SHP77 (cell line): ENCODE results near the gene ZNF668.
"Not testable (repeated sequence)": the region's sequence is repeated elsewhere in the genome, so short reads cannot be mapped to it uniquely, and the experiment has no call there.

Experiments used
- DNase-seq, 2 experiments: peaks; one replicate each; lab custom pipeline; 2025; lab: John Stamatoyannopoulos, UW

Gene ZNF668

GRCh38 chr16:31061126-31061812 is 12.8 kb downstream of the ZNF668 start:
- no peak for DNase-seq

GRCh38 chr16:31055613-31056012 is 18.4 kb downstream of the ZNF668 start:
- DNase-seq: no peak

DNA sequence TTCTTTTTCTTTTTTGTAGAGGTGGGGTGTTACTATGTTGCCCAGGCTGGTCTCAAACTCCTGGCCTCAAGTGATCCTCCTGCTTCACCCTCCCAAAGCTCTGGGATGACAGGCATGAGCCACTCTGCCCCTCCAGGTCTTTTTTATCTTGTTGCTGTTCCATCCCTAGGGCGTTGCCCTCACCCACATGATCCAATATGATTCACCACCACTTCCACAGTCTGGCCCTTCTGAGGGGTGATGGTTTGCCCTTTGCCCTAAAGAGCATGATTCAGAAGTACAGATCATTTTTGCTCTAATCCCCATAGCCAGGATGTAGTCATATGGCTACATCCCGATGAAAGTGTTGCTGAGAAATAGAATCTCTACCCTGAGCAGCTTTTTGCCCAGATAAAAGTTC is 21.9 kb downstream of the ZNF668 start:
- DNase-seq: no peak

- DNase-seq: no peak
Observed at GRCh38 chr16:31050280-31051030, 23.6 kb downstream of the ZNF668 start.

- DNase-seq: no peak
Observed at GRCh38 chr16:31043898-31044481, 30.1 kb downstream of the ZNF668 start.

GRCh38 chr16:31043352-31043751 is 30.7 kb downstream of the ZNF668 start:
- DNase-seq: no peak

DNA sequence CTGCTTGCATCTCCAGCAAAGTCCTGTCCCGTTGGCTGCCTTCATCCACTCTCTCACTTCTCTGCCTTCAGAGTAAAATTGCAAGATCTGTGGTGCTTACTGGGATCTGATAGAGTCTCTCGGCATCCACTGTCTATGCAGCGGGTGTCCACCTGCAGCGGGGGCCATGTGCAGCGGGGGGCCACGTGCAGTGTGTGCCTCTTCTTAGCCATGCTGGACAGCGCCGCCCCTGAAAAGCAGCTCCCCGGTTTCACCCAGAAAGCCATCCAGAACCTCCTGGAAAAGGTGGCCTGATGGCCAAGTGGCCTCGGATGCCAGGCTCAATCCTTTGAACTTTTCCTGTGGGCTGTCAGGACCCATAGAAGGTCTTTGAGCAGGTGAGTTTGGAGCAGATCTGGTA is 31.2 kb downstream of the ZNF668 start:
- DNase-seq: no peak

- no peak for DNase-seq
Observed at GRCh38 chr16:31038993-31039392, 35.0 kb downstream of the ZNF668 start.

DNA sequence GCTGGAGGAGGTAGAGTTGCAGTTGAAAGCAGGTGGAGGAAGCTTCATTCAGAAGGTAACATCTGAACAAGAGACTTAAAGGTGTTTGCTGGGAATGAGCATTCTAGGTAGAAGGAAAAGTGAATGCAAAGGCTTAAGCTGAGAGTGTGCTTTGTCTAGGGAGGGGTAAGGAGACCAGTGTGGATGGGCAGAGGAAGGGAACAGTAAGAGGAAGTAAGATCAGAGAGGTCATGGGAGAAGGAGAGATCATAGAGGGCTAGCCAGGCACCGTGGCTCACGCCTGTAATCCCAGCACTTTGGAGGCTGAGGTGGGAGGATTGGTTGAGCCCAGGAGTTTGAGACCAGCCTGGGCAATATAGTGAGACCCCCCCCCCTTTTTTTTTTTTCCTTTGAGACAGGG is 37.3 kb downstream of the ZNF668 start:
- no peak for DNase-seq

DNA sequence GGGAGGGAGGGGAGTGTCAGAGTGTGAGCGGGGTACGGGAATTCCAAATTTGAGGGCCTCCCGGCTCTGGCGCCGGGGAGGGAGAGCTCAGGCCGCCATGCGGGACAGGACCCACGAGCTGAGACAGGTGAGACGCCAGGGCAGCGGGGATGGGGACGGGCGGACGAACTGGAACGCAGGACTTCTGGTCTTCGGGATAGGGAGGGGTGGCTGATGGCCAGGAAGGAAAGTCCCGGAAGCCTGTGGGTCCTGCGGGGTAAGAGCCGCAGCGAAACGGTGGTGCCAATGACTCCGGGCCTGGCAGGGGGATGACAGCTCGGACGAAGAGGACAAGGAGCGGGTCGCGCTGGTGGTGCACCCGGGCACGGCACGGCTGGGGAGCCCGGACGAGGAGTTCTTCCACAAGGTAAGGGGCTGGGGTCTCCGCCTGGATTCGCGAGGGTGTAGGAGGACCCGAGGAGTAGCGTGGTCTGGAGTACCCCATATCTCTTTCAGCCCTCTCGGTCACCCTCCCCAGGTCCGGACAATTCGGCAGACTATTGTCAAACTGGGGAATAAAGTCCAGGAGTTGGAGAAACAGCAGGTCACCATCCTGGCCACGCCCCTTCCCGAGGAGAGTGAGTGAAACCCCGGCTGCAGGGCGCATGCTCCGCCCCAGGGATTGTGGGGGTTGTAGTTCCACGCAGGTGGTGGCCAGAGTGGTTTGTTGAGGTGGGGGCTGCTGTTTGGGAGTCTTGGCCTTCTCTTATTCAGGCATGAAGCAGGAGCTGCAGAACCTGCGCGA is 40.1 kb downstream of the ZNF668 start:
- peak; percentile 84 to 90 for DNase-seq

- peak; percentile 98 to 99 for DNase-seq
Observed at GRCh38 chr16:31032736-31033708, 41.0 kb downstream of the ZNF668 start, which contains the start of gene STX4. Gene STX4, plus strand, starts transcription at chr16:31033558. Its CDS starts 248 bp downstream, at chr16:31033806.

GRCh38 chr16:31031276-31031675 is 42.8 kb downstream of the ZNF668 start:
- no peak for DNase-seq

- no peak for DNase-seq
Observed at GRCh38 chr16:31029272-31029671, 44.8 kb downstream of the ZNF668 start.

GRCh38 chr16:31025339-31025738 is 48.7 kb downstream of the ZNF668 start:
- no peak for DNase-seq

- DNase-seq: no peak
Observed at GRCh38 chr16:31023627-31024226, 50.3 kb downstream of the ZNF668 start.

- DNase-seq: no peak
Observed at GRCh38 chr16:31023252-31023602, 50.8 kb downstream of the ZNF668 start.

- no peak for DNase-seq
Observed at GRCh38 chr16:31022544-31023251, 51.3 kb downstream of the ZNF668 start.

DNA sequence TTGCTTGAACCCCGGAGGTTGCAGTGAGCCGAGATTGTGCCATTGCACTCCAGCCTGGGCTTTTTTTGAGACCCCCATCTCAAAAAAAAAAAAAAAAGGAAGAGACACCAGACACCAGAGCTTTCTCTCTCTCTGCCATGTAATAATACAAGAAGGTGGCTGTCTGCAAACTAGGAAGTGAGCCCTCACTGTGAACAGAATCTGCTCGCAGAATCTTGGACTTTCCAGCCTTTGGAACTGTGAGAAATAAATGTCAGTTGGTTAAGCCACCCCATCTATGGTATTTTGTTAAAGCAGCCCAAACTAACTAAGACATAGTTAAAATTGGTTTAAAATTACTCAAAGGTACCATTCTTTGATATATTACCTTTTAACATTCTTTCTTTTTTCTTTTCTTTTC is 53.5 kb downstream of the ZNF668 start:
- DNase-seq: no peak

DNA sequence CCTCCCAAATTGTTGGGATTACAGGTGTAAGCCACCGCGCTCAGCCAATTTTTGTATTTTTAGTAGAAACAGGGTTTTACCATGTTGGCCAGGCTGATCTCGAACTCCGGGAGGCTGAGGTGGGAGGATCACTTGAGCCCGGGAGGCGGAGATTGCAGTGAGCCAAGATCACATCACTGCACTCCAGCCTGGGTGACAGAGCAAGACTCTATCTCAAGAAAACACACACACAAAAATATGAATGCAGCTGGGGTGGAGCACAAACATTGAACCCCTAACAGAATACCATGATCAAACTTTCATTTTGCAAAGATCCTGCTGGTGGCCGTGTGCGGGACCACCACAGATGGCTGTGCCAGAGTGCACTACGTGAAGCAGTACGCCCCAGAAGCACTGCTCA is 56.3 kb downstream of the ZNF668 start:
- DNase-seq: not testable (repeated sequence)

DNA sequence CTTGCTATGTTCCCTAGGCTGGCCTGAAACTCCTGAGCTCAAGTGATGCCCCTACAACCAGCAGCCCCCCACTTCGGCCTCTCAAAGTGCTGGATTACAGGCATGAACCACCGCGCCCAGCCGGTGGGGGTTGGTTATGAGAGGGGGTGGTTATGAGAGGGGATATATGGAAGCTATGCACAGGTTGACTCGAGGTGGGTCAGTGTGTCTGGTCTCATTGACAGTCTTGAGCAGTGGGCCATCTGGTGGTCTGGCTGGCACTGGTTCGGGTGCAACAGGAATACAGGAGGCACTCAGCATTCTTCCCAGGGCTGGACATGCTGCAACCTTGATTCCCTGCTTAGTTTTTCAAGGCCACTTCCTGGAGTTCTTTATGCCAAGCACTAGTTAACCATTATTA is 58.0 kb downstream of the ZNF668 start:
- peak in 1 of 2 experiments; percentile 9 for DNase-seq
